ENCODE data around the gene SPRN. TPM values are rescaled to one million over a fixed set of nuclear protein-coding genes. Genes with fewer than 3 reads are reported as not detected.
"Not testable (repeated sequence)": the region's sequence is repeated elsewhere in the genome, so short reads cannot be mapped to it uniquely, and the experiment has no call there.

Gene SPRN
- polyA plus RNA-seq, 4 donors, result 0.81 to 3.3 (median 0.99) TPM

- Histone ChIP-seq H3K4me3 (ENCODE audit: low read depth in 1 of 3, low read length in 3 of 3) (peak overlapping the region; percentile 50 to 64 (median 50)), H3K4me1 (ENCODE audit: control insufficient read depth in 3 of 3, insufficient read depth in 2 of 3, low read depth in 1 of 3, low read length in 2 of 3) (peaks cover 0 to 13% (median 4%) of the 10 kb centered on the region in 3 donors), H3K9me3 (ENCODE audit: control insufficient read depth in 2 of 2, insufficient read depth in 1 of 2, low read depth in 1 of 2, low read length in 1 of 2) (no peaks in the 10 kb centered on the region), H3K36me3 (ENCODE audit: control insufficient read depth in 3 of 3, insufficient read depth in 2 of 3, low read depth in 1 of 3, low read length in 3 of 3) (peaks cover 0 to 16% (median 7%) of the 10 kb centered on the region in 3 donors), H3K27me3 (ENCODE audit: control insufficient read depth in 3 of 3, insufficient read depth in 3 of 3, low read length in 3 of 3) (no peaks in the 10 kb centered on the region), H3K27ac (ENCODE audit: low read depth in 1 of 3, low read length in 2 of 3) (no peak overlapping the region)
- WGBS, 3 donors, result 89 to 92% (median 92%) methylated on average over 34 to 36 of the region's 36 CpGs
- FAIRE-seq (no peak), DNase-seq (no peak)
Measured at GRCh38 chr10:133379801-133380666, 44.4 kb downstream of the SPRN start.

GRCh38 chr10:133379152-133379800 is 45.1 kb downstream of the SPRN start, which contains the start of gene PAOX:
PAOX (plus strand) TSS chr10:133379262; CDS start chr10:133379317, 55 bp downstream.
- WGBS, 3 donors, result 1 to 4% (median 2%) methylated on average over 22 to 68 of the region's 78 CpGs
- FAIRE-seq (no peak), DNase-seq (peak; percentile 56 to 80)
- peaks cover 0 to 15% (median 2%) of the 10 kb centered on the region in 3 donors for H3K36me3 ChIP-seq (ENCODE audit: control insufficient read depth in 3 of 3, insufficient read depth in 2 of 3, low read depth in 1 of 3, low read length in 3 of 3)
- peak within 1 kb of the TSS; percentile 89 to 100 (median 92) for H3K27ac ChIP-seq (ENCODE audit: low read depth in 1 of 3, low read length in 2 of 3)
- peaks cover 0 to 13% (median 4%) of the 10 kb centered on the region in 3 donors for H3K4me1 ChIP-seq (ENCODE audit: control insufficient read depth in 3 of 3, insufficient read depth in 2 of 3, low read depth in 1 of 3, low read length in 2 of 3)
- H3K27me3 ChIP-seq (ENCODE audit: control insufficient read depth in 3 of 3, insufficient read depth in 3 of 3, low read length in 3 of 3), result no peaks in the 10 kb centered on the region
- H3K4me3 ChIP-seq (ENCODE audit: low read depth in 1 of 3, low read length in 3 of 3), result peak within 1 kb of the TSS; percentile 50 to 81 (median 62)
- H3K9me3 ChIP-seq (ENCODE audit: control insufficient read depth in 2 of 2, insufficient read depth in 1 of 2, low read depth in 1 of 2, low read length in 1 of 2), result no peaks in the 10 kb centered on the region

DNA sequence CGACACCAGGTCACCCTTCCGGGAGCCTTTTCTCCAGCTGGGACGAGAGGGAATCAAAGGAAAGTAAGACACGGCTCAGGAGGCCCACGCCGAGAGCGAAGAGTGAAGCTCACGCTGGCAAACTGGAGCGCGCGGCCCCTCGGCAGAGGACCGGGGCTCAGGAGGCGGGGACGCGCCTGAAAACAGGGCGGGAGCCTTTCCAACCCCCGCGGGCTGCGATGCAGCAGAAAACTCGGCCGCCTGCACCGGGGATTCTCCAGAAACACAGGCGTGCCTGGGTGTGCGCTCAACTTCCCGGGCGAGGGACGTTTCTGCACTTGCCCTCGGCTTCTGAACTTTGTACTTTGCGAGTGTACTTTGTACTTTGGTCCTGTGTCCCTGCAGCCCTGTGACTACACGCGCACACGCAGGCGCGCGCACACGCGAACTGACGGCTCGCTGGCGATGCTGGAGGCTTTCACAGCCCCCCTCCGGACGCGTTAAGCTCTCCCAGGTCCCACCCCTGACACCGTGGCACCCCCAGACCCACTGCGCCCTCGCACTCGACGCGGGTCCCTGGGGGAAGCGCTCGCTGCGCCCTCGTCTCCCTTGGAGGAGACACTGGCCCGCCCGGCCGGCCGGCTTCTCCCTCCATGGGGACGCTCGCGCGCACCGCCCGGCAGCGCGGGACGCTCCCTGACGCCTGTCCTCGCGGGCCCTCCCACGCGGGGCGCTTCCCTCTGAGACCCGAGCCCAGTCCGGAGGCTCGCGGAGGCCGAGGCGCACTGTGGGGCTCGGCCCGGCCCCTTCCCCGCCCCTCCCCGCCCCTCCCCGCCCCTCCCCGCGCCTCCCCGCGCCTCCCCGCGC is 46.0 kb downstream of the SPRN start:
- Histone ChIP-seq H3K36me3 (ENCODE audit: control insufficient read depth in 3 of 3, insufficient read depth in 2 of 3, low read depth in 1 of 3, low read length in 3 of 3) (peaks cover 0 to 9% (median 0%) of the 10 kb centered on the region in 3 donors), H3K27me3 (ENCODE audit: control insufficient read depth in 3 of 3, insufficient read depth in 3 of 3, low read length in 3 of 3) (no peaks in the 10 kb centered on the region), H3K4me3 (ENCODE audit: low read depth in 1 of 3, low read length in 3 of 3) (peak overlapping the region; percentile 36 to 81 (median 62)), H3K4me1 (ENCODE audit: control insufficient read depth in 3 of 3, insufficient read depth in 2 of 3, low read depth in 1 of 3, low read length in 2 of 3) (peaks cover 0 to 13% (median 4%) of the 10 kb centered on the region in 3 donors), H3K9me3 (ENCODE audit: control insufficient read depth in 2 of 2, insufficient read depth in 1 of 2, low read depth in 1 of 2, low read length in 1 of 2) (no peaks in the 10 kb centered on the region), H3K27ac (ENCODE audit: low read depth in 1 of 3, low read length in 2 of 3) (peak overlapping the region; percentile 89 to 100 (median 92))
- FAIRE-seq (no peak), DNase-seq (peak; percentile 93 to 96)
- 0 to 1% (median 0%) methylated on average over 52 to 83 of the region's 90 CpGs for WGBS, 3 donors

- DNase-seq, result no peak
- no peaks in the 10 kb centered on the region for H3K9me3 ChIP-seq (ENCODE audit: control insufficient read depth in 2 of 2, insufficient read depth in 1 of 2, low read depth in 1 of 2, low read length in 1 of 2)
- peaks cover 0 to 8% (median 0%) of the 10 kb centered on the region in 3 donors for H3K36me3 ChIP-seq (ENCODE audit: control insufficient read depth in 3 of 3, insufficient read depth in 2 of 3, low read depth in 1 of 3, low read length in 3 of 3)
- no peaks in the 10 kb centered on the region for H3K27me3 ChIP-seq (ENCODE audit: control insufficient read depth in 3 of 3, insufficient read depth in 3 of 3, low read length in 3 of 3)
- WGBS, 3 donors, result 28 to 33% (median 30%) methylated on average over 14 to 20 of the region's 20 CpGs
- no peak for FAIRE-seq
- H3K4me1 ChIP-seq (ENCODE audit: control insufficient read depth in 3 of 3, insufficient read depth in 2 of 3, low read depth in 1 of 3, low read length in 2 of 3), result peaks cover 0 to 13% (median 4%) of the 10 kb centered on the region in 3 donors
- H3K4me3 ChIP-seq (ENCODE audit: low read depth in 1 of 3, low read length in 3 of 3), result peak overlapping the region; percentile 36 to 81 (median 62)
- H3K27ac ChIP-seq (ENCODE audit: low read depth in 1 of 3, low read length in 2 of 3), result peak overlapping the region; percentile 89 to 92 (median 91)
Measured at GRCh38 chr10:133377818-133378250, 46.6 kb downstream of the SPRN start.

DNA sequence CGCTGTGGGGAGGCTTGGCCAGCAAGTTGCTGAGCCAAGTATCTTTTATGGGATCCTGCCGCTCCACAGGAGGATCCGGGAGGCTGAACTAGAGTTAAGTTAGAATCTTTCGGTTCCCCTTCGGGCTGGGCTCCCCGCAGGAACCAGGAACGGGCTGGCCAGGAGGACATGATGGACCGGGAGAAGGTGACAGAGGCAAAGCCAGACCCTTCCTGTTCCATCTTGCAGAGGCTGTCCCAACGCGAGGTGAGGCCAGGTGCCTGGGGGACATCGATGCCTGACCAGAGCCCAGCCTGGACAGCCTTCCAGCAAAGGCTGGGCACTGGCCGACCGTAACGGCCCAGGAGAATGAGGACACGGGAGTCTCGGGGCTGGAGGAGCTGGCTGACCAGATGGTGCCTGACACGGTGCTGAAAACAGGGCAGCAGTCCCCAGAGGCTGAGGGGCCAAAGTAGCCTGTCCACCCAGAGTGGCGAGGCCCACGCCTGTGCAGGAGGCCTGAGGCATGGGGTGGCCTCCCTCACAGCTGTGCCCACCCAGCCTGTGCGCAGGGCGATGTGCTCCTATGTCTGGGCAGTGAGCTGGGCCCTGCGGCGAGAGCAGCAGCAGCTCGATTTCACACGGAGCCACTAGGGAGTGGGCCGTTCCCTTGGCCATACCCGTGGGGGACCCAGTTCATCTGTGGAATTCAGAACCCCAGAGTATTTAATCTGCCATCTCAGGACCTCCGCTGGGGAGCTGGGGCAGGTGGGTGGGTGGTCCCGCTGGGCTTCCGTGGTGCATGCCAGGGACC is 47.2 kb downstream of the SPRN start:
- DNase-seq (no peak), FAIRE-seq (no peak)
- no peaks in the 10 kb centered on the region for H3K27me3 ChIP-seq (ENCODE audit: control insufficient read depth in 3 of 3, insufficient read depth in 3 of 3, low read length in 3 of 3)
- WGBS, 3 donors, result 92 to 94% (median 93%) methylated on average over 28 to 30 of the region's 30 CpGs
- peaks cover 0 to 13% (median 4%) of the 10 kb centered on the region in 3 donors for H3K4me1 ChIP-seq (ENCODE audit: control insufficient read depth in 3 of 3, insufficient read depth in 2 of 3, low read depth in 1 of 3, low read length in 2 of 3)
- H3K9me3 ChIP-seq (ENCODE audit: control insufficient read depth in 2 of 2, insufficient read depth in 1 of 2, low read depth in 1 of 2, low read length in 1 of 2), result no peaks in the 10 kb centered on the region
- H3K36me3 ChIP-seq (ENCODE audit: control insufficient read depth in 3 of 3, insufficient read depth in 2 of 3, low read depth in 1 of 3, low read length in 3 of 3), result peaks cover 0 to 8% (median 0%) of the 10 kb centered on the region in 3 donors
- H3K27ac ChIP-seq (ENCODE audit: low read depth in 1 of 3, low read length in 2 of 3), result peak overlapping the region in 2 of 3 donors; percentile 91 to 92
- H3K4me3 ChIP-seq (ENCODE audit: low read depth in 1 of 3, low read length in 3 of 3), result no peak overlapping the region

DNA sequence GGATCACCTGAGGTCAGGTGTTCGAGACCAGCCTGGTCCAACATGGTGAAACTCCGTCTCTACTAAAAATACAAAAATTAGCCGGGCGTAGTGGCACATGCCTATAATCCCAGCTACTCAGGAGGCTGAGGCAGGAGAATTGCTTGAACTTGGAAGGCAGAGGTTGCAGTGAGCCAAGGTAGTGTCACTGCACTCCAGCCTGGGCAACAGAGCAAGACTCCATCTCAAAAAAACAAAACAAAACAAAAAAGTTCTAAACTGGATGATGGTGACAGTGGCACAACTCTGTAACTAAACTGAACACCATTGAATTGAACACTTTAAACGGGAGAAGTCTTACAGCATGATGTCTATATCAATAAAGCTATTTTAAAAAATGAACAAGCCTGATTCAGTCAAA is 48.2 kb downstream of the SPRN start:
- peaks cover 0 to 13% (median 4%) of the 10 kb centered on the region in 3 donors for H3K4me1 ChIP-seq (ENCODE audit: control insufficient read depth in 3 of 3, insufficient read depth in 2 of 3, low read depth in 1 of 3, low read length in 2 of 3)
- H3K4me3 ChIP-seq (ENCODE audit: low read depth in 1 of 3, low read length in 3 of 3); H3K9me3 ChIP-seq (ENCODE audit: control insufficient read depth in 2 of 2, insufficient read depth in 1 of 2, low read depth in 1 of 2, low read length in 1 of 2); H3K27ac ChIP-seq (ENCODE audit: low read depth in 1 of 3, low read length in 2 of 3); DNase-seq; H3K27me3 ChIP-seq (ENCODE audit: control insufficient read depth in 3 of 3, insufficient read depth in 3 of 3, low read length in 3 of 3); FAIRE-seq; H3K36me3 ChIP-seq (ENCODE audit: control insufficient read depth in 3 of 3, insufficient read depth in 2 of 3, low read depth in 1 of 3, low read length in 3 of 3): not testable (repeated sequence)
- 95 to 96% (median 95%) methylated on average over 5 of the region's 5 CpGs for WGBS, 3 donors

DNA sequence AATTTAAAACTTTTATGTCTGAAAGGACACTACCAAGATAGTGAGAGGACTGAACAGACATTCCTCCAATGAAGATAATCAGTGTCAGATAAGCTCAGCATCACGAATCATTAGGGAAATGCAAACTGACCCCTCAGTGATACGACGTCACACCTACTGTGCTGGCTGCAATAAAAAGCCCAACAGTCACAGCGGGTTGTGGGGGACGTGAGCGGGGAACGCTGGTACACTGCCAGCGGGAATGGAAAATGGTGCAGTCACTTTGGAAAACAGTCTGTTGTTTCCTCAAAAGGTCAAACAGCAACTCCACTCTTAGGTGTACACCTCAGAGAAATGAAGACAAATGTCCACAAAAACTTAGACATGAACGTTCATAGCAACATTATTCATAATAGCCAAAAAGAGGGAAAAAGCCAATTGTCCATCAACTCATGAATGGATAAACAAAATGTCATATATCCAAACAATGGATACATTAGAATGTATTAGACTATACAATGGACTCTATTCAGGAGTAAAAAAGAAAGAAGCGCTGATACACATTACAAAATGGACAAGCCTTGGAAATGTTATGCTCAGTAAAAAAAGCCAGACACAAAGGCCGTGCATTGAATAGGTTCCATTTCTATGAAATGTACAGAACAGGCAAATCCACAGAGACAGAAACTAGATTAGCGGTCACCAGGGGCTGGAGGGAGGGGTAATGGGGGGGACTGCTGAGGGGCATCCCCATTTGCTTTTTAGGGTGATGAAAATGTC is 48.9 kb downstream of the SPRN start:
- DNase-seq (no peak), FAIRE-seq (no peak)
- Histone ChIP-seq H3K4me3 (ENCODE audit: low read depth in 1 of 3, low read length in 3 of 3) (no peak overlapping the region), H3K4me1 (ENCODE audit: control insufficient read depth in 3 of 3, insufficient read depth in 2 of 3, low read depth in 1 of 3, low read length in 2 of 3) (peaks cover 0 to 13% (median 4%) of the 10 kb centered on the region in 3 donors), H3K27ac (ENCODE audit: low read depth in 1 of 3, low read length in 2 of 3) (no peak overlapping the region), H3K36me3 (ENCODE audit: control insufficient read depth in 3 of 3, insufficient read depth in 2 of 3, low read depth in 1 of 3, low read length in 3 of 3) (peaks cover 0 to 9% (median 3%) of the 10 kb centered on the region in 3 donors), H3K27me3 (ENCODE audit: control insufficient read depth in 3 of 3, insufficient read depth in 3 of 3, low read length in 3 of 3) (no peaks in the 10 kb centered on the region), H3K9me3 (ENCODE audit: control insufficient read depth in 2 of 2, insufficient read depth in 1 of 2, low read depth in 1 of 2, low read length in 1 of 2) (no peaks in the 10 kb centered on the region)
- 82 to 90% (median 88%) methylated on average over 12 of the region's 12 CpGs for WGBS, 3 donors
